A673 (cell line): ENCODE data around the gene MVB12B. TPM values are rescaled to one million over a fixed set of nuclear protein-coding genes. Genes with fewer than 3 reads are reported as not detected.

Source experiments
- BruUV-seq: library from RNA; stranded (reverse); fragments of 400-500 nt; replicated peaks from 2 replicates; lab custom pipeline; 2021; lab: Mats Ljungman, UMichigan
- CTCF ChIA-PET: fragments of 300-600 bp; sonication (Branson Sonifier 250); formaldehyde crosslinking; loops from one replicate; lab custom pipeline; 2022; ENCODE audit warnings: antibody characterized with exemption; lab: Charles Lee
- POLR2A ChIA-PET: fragments of 300-600 bp; sonication (Branson Sonifier 250); formaldehyde crosslinking; loops from one replicate; lab custom pipeline; 2022; ENCODE audit warnings: antibody characterized with exemption; ENCODE audit not compliant: low non-redundant PET; lab: Charles Lee
- DNase-seq: peaks from one replicate; pipeline ENCODE4 v3.0.0-alpha.2; 2015; ENCODE audit warnings: low spot score
- H3K27ac ChIP-seq: fragments of 200-600 bp; sonication (generic); 2 replicates; pipeline ENCODE4 v1.5.1; 2016; ENCODE audit warnings: mixed run types, low read depth, mild to moderate bottlenecking, mixed read lengths, antibody characterized with exemption, low read length; ENCODE audit not compliant: poor library complexity, severe bottlenecking
- H3K27me3 ChIP-seq: fragments of 200-600 bp; sonication (generic); replicated peaks from 2 replicates; pipeline ENCODE4 v1.6.1; 2017; ENCODE audit warnings: mixed run types, low read depth, mild to moderate bottlenecking, mixed read lengths, antibody characterized with exemption, low read length; ENCODE audit not compliant: insufficient read depth, poor library complexity
- H3K36me3 ChIP-seq: fragments of 200-600 bp; sonication (generic); 2 replicates; pipeline ENCODE4 v1.6.1; 2016; ENCODE audit warnings: mixed run types, mild to moderate bottlenecking, mixed read lengths, antibody characterized with exemption, low read length; ENCODE audit not compliant: insufficient read depth, poor library complexity, severe bottlenecking
- H3K4me1 ChIP-seq: fragments of 200-600 bp; sonication (generic); 2 replicates; pipeline ENCODE4 v1.6.1; 2017; ENCODE audit warnings: mixed run types, mild to moderate bottlenecking, mixed read lengths, antibody characterized with exemption, low read length; ENCODE audit not compliant: insufficient read depth, poor library complexity, severe bottlenecking
- H3K4me3 ChIP-seq: fragments of 200-600 bp; sonication (generic); 2 replicates; pipeline ENCODE4 v1.5.1; 2016; ENCODE audit warnings: low read depth, mixed run types, mild to moderate bottlenecking, mixed read lengths, low read length; ENCODE audit not compliant: poor library complexity, severe bottlenecking
- H3K9me3 ChIP-seq: fragments of 200-600 bp; sonication (generic); 2 replicates; pipeline ENCODE4 v1.6.1; 2016; ENCODE audit warnings: mixed run types, low read depth, mild to moderate bottlenecking, mixed read lengths, antibody characterized with exemption, low read length; ENCODE audit not compliant: poor library complexity, severe bottlenecking
- EZH2 ChIP-seq: fragments of 200-600 bp; sonication (generic); IDR thresholded peaks from 2 replicates; pipeline ENCODE4 v1.6.1; 2017; ENCODE audit warnings: borderline replicate concordance, low read depth, mild to moderate bottlenecking, mixed read lengths, antibody characterized with exemption, low read length; ENCODE audit not compliant: poor library complexity, severe bottlenecking
- intact Hi-C: fragments of 100-400 bp; cut with micrococcal nuclease; formaldehyde crosslinking; loops from one replicate; pipeline ENCODE4 v1.10.0; 2022; ENCODE audit not compliant: unreplicated experiment
- total RNA-seq: library from RNA; stranded (reverse); gene quantifications from 2 replicates; pipeline ENCODE4 v1.2.3, GENCODE V29; 2021
- TF ChIP-seq, protein P1 (sequence below): fragments of 300-800, 200-600 bp; sonication (generic); conservative IDR thresholded peaks from 2 replicates; pipeline ENCODE4 v1.5.1; 2017; ENCODE audit warnings: low read depth, mild to moderate bottlenecking, antibody characterized with exemption, low read length, moderate library complexity, mixed read lengths

MVB12B gene
- total RNA-seq, 1 experiment from 2014 or later: 12.3 TPM

GRCh38 chr9:126521089-126521488, 194.5 kb downstream of the MVB12B start:
- H3K27me3 ChIP-seq: peaks cover 50% of the 10 kb centered on the region
- intact Hi-C loops: no loop called here
- no peak overlapping the region for H3K4me3 ChIP-seq
- ChIA-PET CTCF (interaction anchor here (0.6 kb wide), 2 partner anchors 34 to 63 kb away, joined by 4 to 6 read pairs; no protein-coding TSS in a partner anchor), POLR2A (no interaction called here)
- H3K27ac ChIP-seq: no peak overlapping the region
- H3K9me3 ChIP-seq: no peaks in the 10 kb centered on the region
- peaks cover 12% of the 10 kb centered on the region for H3K4me1 ChIP-seq
- DNase-seq: no peak
- TF ChIP-seq EZH2: no peak
- TF ChIP-seq, protein P1, sequence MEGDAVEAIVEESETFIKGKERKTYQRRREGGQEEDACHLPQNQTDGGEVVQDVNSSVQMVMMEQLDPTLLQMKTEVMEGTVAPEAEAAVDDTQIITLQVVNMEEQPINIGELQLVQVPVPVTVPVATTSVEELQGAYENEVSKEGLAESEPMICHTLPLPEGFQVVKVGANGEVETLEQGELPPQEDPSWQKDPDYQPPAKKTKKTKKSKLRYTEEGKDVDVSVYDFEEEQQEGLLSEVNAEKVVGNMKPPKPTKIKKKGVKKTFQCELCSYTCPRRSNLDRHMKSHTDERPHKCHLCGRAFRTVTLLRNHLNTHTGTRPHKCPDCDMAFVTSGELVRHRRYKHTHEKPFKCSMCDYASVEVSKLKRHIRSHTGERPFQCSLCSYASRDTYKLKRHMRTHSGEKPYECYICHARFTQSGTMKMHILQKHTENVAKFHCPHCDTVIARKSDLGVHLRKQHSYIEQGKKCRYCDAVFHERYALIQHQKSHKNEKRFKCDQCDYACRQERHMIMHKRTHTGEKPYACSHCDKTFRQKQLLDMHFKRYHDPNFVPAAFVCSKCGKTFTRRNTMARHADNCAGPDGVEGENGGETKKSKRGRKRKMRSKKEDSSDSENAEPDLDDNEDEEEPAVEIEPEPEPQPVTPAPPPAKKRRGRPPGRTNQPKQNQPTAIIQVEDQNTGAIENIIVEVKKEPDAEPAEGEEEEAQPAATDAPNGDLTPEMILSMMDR: no peak
- no peaks in the 10 kb centered on the region for H3K36me3 ChIP-seq
- BruUV-seq: no TSS peak

- no peak overlapping the region for H3K4me3 ChIP-seq
- no TSS peak for BruUV-seq
- no peaks in the 10 kb centered on the region for H3K36me3 ChIP-seq
- no peak for DNase-seq
- peaks cover 12% of the 10 kb centered on the region for H3K4me1 ChIP-seq
- intact Hi-C loops: no loop called here
- TF ChIP-seq, protein P1: no peak
- no peak for TF ChIP-seq EZH2
- ChIA-PET POLR2A (no interaction called here), CTCF (no interaction called here)
- H3K27me3 ChIP-seq: peaks cover 47% of the 10 kb centered on the region
- H3K27ac ChIP-seq: no peak overlapping the region
- no peaks in the 10 kb centered on the region for H3K9me3 ChIP-seq
Measured at GRCh38 chr9:126521551-126521950, 194.9 kb downstream of the MVB12B start.

GRCh38 chr9:126521976-126522590, 195.5 kb downstream of the MVB12B start:
- Histone ChIP-seq H3K36me3 (no peaks in the 10 kb centered on the region), H3K4me3 (no peak overlapping the region), H3K9me3 (no peaks in the 10 kb centered on the region), H3K4me1 (peaks cover 10% of the 10 kb centered on the region), H3K27me3 (peaks cover 42% of the 10 kb centered on the region), H3K27ac (no peak overlapping the region)
- TF ChIP-seq EZH2: no peak
- TF ChIP-seq, protein P1: no peak
- CTCF ChIA-PET: no interaction called here
- intact Hi-C loops: no loop called here
- no peak for DNase-seq
- POLR2A ChIA-PET: no interaction called here
- BruUV-seq: no TSS peak
